Right cardiac atrium (tissue), 5 donors: ENCODE measurements around the gene ELF1. TPM values are rescaled to one million over a fixed set of nuclear protein-coding genes. Genes with fewer than 3 reads are reported as not detected.
A peak's percentile ranks its signal among the peaks of the same experiment; 100 is the strongest.
"Not testable (repeated sequence)": the region's sequence is repeated elsewhere in the genome, so short reads cannot be mapped to it uniquely, and the experiment has no call there.

Experiments
- ATAC-seq, 2 donors: fragments of 200-7000 bp; cut with Tn5 transposase; one replicate each; pipeline versions ENCODE4 v1.8.0 to v1.9.1; 2020; ENCODE audit warnings: moderate library complexity in 2 of 2, mild to moderate bottlenecking in 1 of 2
- DNase-seq, 3 donors: peaks; one replicate each; pipeline ENCODE4 v3.0.0-alpha.2; 2020
- H3K27ac ChIP-seq: one replicate; pipeline ENCODE4 v1.5.1; 2013; ENCODE audit warnings: mild to moderate bottlenecking, low read length, control low read depth, moderate library complexity
- H3K27me3 ChIP-seq: one replicate; pipeline ENCODE4 v1.6.1; 2013; ENCODE audit not compliant: control insufficient read depth, insufficient read depth
- H3K4me1 ChIP-seq: one replicate; pipeline ENCODE4 v1.6.1; 2013; ENCODE audit warnings: low read length; ENCODE audit not compliant: control insufficient read depth, insufficient read depth
- H3K4me3 ChIP-seq: one replicate; pipeline ENCODE4 v1.5.1; 2013; ENCODE audit warnings: low read length, control low read depth
- H3K9me3 ChIP-seq: one replicate; pipeline ENCODE4 v1.6.1; 2013; ENCODE audit warnings: low read length; ENCODE audit not compliant: control insufficient read depth
- WGBS: extraction: QIAGEN DNeasy Blood & Tissue Kit; methylation state at CpG from one replicate; pipeline ENCODE4 v1.1.7; 2013; 5-methylcytosine and 5-hydroxymethylcytosine counted together
- intact Hi-C, 4 donors: fragments of 100-400 bp; cut with DNase I; formaldehyde crosslinking; loops; one replicate each; pipeline versions ENCODE4 v1.11.0 to v1.14.0; 2022 to 2023
- polyA plus RNA-seq: library from polyadenylated mRNA; stranded (reverse); fragments of 200-250 nt; gene quantifications from one replicate; pipeline ENCODE4 v1.2.3, GENCODE V29; 2013
- total RNA-seq, 4 donors: library from RNA; stranded (reverse); fragmentation: NEBNext Ultra II Directional; extraction: Animal tissue kit (Norgen Biotek cat#: 25700); gene quantifications; one replicate each; pipeline ENCODE4 v1.2.1, GENCODE V29; 2021
- donor health status: healthy with polysubstance abuse.
- donor health status: DM: no; HTN: yes; CAD: no.
- donor health status: DM: no; HTN: no; CAD: no.
- donor health status: DM: no; HTN: yes; CAD: no; lungs with severe emphysema.
- donor health status: DM: yes; HTN: yes; CAD: no.

ELF1 gene
- total and polyA plus RNA-seq, 5 donors = 16.6 to 57.1 (median 43.1) TPM

- Histone ChIP-seq H3K4me3 (no peak overlapping the region), H3K9me3 (no peaks in the 10 kb centered on the region), H3K4me1 (no peaks in the 10 kb centered on the region), H3K27ac (no peak overlapping the region), H3K27me3 (no peaks in the 10 kb centered on the region)
- 80% methylated on average over 9 of the region's 9 CpGs for WGBS
- intact Hi-C loops = no loop called here
- DNase-seq (no peak), ATAC-seq (peak in 1 of 2 donors; percentile 28)
These were observed 21.6 kb upstream of the ELF1 start for GRCh38 chr13:41040584-41041334.

GRCh38 chr13:41039746-41040145 is 20.6 kb upstream of the ELF1 start:
- ATAC-seq = no peak
- Histone ChIP-seq H3K9me3 (no peaks in the 10 kb centered on the region), H3K27me3 (no peaks in the 10 kb centered on the region), H3K4me3 (no peak overlapping the region), H3K27ac (no peak overlapping the region), H3K4me1 (peaks cover 1% of the 10 kb centered on the region)
- intact Hi-C loops = no loop called here
- no peak for DNase-seq

GRCh38 chr13:41036557-41036956 is 17.4 kb upstream of the ELF1 start:
- ATAC-seq, intact Hi-C loops, H3K9me3 ChIP-seq, H3K4me3 ChIP-seq, H3K27me3 ChIP-seq, H3K27ac ChIP-seq, DNase-seq, H3K4me1 ChIP-seq: not testable (repeated sequence)
- 93% methylated on average over 5 of the region's 5 CpGs for WGBS

GRCh38 chr13:41034881-41035280 is 15.8 kb upstream of the ELF1 start:
- Histone ChIP-seq H3K27me3 (no peaks in the 10 kb centered on the region), H3K9me3 (no peaks in the 10 kb centered on the region), H3K4me3 (no peak overlapping the region), H3K4me1 (peaks cover 3% of the 10 kb centered on the region), H3K27ac (no peak overlapping the region)
- no peak for ATAC-seq
- WGBS = 84% methylated on average over 5 of the region's 5 CpGs
- no peak for DNase-seq
- intact Hi-C loops = no loop called here

GRCh38 chr13:41034382-41034781 is 15.3 kb upstream of the ELF1 start:
- H3K9me3 ChIP-seq = no peaks in the 10 kb centered on the region
- DNase-seq (no peak), ATAC-seq (no peak)
- H3K4me1 ChIP-seq = peaks cover 3% of the 10 kb centered on the region
- 64% methylated on average over 4 of the region's 4 CpGs for WGBS
- H3K27ac ChIP-seq = no peak overlapping the region
- intact Hi-C loops = no loop called here
- no peaks in the 10 kb centered on the region for H3K27me3 ChIP-seq
- no peak overlapping the region for H3K4me3 ChIP-seq

GRCh38 chr13:41032691-41033376 is 13.7 kb upstream of the ELF1 start:
- ATAC-seq = peak in 1 of 2 donors; percentile 31

GRCh38 chr13:41029629-41030028 is 10.5 kb upstream of the ELF1 start:
- Histone ChIP-seq H3K9me3 (no peaks in the 10 kb centered on the region), H3K27me3 (no peaks in the 10 kb centered on the region), H3K27ac (no peak overlapping the region), H3K4me3 (no peak overlapping the region), H3K4me1 (peaks cover 9% of the 10 kb centered on the region)
- intact Hi-C loops = no loop called here
- ATAC-seq (no peak), DNase-seq (no peak)
- 96% methylated on average over 2 of the region's 2 CpGs for WGBS

More at GRCh38 chr13:41032691-41033376, 13.7 kb upstream of the ELF1 start:
- WGBS = 49% methylated on average over 2 of the region's 2 CpGs
- H3K27ac ChIP-seq = no peak overlapping the region
- intact Hi-C loops = no loop called here
- no peak overlapping the region for H3K4me3 ChIP-seq
- no peaks in the 10 kb centered on the region for H3K27me3 ChIP-seq
- H3K9me3 ChIP-seq = no peaks in the 10 kb centered on the region
- DNase-seq = no peak
- H3K4me1 ChIP-seq = peaks cover 3% of the 10 kb centered on the region

GRCh38 chr13:41028051-41028450 is 8.9 kb upstream of the ELF1 start:
- peaks cover 12% of the 10 kb centered on the region for H3K4me1 ChIP-seq
- H3K9me3 ChIP-seq = no peaks in the 10 kb centered on the region
- no peak overlapping the region for H3K4me3 ChIP-seq
- no peaks in the 10 kb centered on the region for H3K27me3 ChIP-seq
- intact Hi-C loops = no loop called here
- no peak for DNase-seq
- 65% methylated on average over 2 of the region's 2 CpGs for WGBS
- no peak overlapping the region for H3K27ac ChIP-seq
- ATAC-seq = no peak

GRCh38 chr13:41026788-41027187 is 7.7 kb upstream of the ELF1 start:
- ATAC-seq = no peak
- intact Hi-C loops = no loop called here

GRCh38 chr13:41025518-41025917 is 6.4 kb upstream of the ELF1 start:
- Histone ChIP-seq H3K4me1 (peaks cover 12% of the 10 kb centered on the region), H3K27me3 (no peaks in the 10 kb centered on the region), H3K9me3 (no peaks in the 10 kb centered on the region), H3K4me3 (no peak overlapping the region), H3K27ac (no peak overlapping the region)
- intact Hi-C loops = no loop called here
- ATAC-seq = no peak
- 64% methylated on average over 4 of the region's 4 CpGs for WGBS
- DNase-seq = no peak

More at GRCh38 chr13:41026788-41027187, 7.7 kb upstream of the ELF1 start:
- Histone ChIP-seq H3K27ac (no peak overlapping the region), H3K9me3 (no peaks in the 10 kb centered on the region), H3K27me3 (no peaks in the 10 kb centered on the region), H3K4me3 (no peak overlapping the region), H3K4me1 (peaks cover 12% of the 10 kb centered on the region)
- WGBS = 92% methylated on average over 8 of the region's 8 CpGs
- no peak for DNase-seq

GRCh38 chr13:41019578-41020347 is 647 bp upstream of the ELF1 start:
- Histone ChIP-seq H3K4me3 (no peak overlapping the region), H3K9me3 (no peaks in the 10 kb centered on the region), H3K27me3 (no peaks in the 10 kb centered on the region), H3K27ac (peak overlapping the region; percentile 52), H3K4me1 (peaks cover 4% of the 10 kb centered on the region)
- WGBS = 78% methylated on average over 2 of the region's 2 CpGs
- intact Hi-C loops = no loop called here
- DNase-seq (no peak), ATAC-seq (peak; percentile 32 to 52)
